Left ventricle myocardium superior (tissue), 1 donor: ENCODE data around the gene CRACR2B. TPM values are rescaled to one million over a fixed set of nuclear protein-coding genes. Genes with fewer than 3 reads are reported as not detected.

ENCODE experiments used
- ATAC-seq: fragments of 200-7000 bp; cut with Tn5 transposase; one replicate; pipeline ENCODE4 v1.9.1; 2020; ENCODE audit warnings: mild to moderate bottlenecking, moderate library complexity
- DNase-seq: peaks from one replicate; pipeline ENCODE4 v3.0.0-alpha.2; 2020
- intact Hi-C: fragments of 100-400 bp; cut with micrococcal nuclease; formaldehyde crosslinking; loops from one replicate; pipeline ENCODE4 v1.11.0; 2022
- total RNA-seq: library from RNA; stranded (reverse); fragmentation: NEBNext Ultra II Directional; extraction: Animal tissue kit (Norgen Biotek cat#: 25700); gene quantifications from one replicate; pipeline ENCODE4 v1.2.1, GENCODE V29; 2021
- donor health status: DM: no; HTN: yes; CAD: no; lungs with severe emphysema.

CRACR2B gene
- total RNA-seq, 1 donor from 2014 or later = 31.0 TPM

DNA sequence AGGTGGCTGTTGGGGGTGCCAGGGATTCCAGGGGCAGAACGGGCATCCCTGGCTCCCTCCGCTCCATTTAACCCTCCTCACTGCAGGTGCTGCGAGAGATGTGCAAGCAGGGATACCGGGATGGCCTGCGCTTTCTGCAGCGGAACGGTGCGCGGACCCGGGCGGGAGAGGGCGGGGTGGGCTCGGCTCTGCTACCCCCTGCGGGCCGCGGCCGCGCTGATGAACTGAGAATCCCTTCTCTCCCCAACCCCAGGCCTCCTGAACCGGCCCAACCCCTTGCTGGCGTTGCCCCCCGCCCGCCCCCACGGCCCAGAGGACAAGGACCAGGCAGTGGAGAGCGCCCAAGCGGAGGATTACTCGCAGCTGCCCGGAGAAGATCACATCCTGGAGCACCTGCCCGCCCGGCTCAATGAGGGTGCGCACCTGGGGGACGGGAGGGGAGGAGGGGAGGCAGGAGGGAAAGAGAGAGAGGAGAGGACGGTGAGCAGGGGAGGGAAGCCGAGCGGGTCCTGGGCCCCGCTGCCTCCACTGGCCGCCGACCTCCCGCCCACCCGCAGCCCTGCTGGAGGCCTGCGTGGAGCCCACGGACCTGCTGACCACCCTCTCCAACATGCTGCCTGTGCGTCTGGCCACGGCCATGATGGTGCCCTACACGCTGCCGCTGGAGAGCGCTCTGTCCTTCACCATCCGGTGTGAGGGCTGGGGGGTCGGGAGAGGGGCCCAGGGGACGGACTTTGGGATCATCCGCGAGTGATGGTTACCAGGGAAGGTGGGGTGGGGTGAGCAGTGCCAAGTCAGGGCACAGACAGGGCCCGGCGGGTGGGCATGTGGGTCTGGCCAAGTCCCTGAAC lies 4.1 kb upstream of the CRACR2B start:
- DNase-seq = no peak
- ATAC-seq = no peak
- intact Hi-C loops = no loop called here

GRCh38 chr11:824292-824880 lies 3.3 kb upstream of the CRACR2B start:
- intact Hi-C loops = no loop called here

DNA sequence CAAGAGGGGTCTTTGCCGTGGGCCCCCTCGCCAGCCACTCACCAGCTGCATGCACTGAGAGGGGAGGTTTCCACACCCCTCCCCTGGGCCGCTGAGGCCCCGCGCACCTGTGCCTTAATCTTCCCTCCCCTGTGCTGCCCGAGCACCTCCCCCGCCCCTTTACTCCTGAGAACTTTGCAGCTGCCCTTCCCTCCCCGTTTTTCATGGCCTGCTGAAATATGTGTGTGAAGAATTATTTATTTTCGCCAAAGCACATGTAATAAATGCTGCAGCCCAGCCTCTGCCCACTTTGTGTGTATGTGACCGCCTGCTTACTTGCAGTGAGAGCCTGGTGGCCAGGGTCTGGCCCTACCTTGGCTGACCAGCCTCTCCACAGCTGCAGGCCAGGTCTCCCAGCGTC lies 2.8 kb upstream of the CRACR2B start:
- no peak for ATAC-seq

More at GRCh38 chr11:824292-824880, 3.3 kb upstream of the CRACR2B start:
- no peak for DNase-seq
- ATAC-seq = no peak

DNA sequence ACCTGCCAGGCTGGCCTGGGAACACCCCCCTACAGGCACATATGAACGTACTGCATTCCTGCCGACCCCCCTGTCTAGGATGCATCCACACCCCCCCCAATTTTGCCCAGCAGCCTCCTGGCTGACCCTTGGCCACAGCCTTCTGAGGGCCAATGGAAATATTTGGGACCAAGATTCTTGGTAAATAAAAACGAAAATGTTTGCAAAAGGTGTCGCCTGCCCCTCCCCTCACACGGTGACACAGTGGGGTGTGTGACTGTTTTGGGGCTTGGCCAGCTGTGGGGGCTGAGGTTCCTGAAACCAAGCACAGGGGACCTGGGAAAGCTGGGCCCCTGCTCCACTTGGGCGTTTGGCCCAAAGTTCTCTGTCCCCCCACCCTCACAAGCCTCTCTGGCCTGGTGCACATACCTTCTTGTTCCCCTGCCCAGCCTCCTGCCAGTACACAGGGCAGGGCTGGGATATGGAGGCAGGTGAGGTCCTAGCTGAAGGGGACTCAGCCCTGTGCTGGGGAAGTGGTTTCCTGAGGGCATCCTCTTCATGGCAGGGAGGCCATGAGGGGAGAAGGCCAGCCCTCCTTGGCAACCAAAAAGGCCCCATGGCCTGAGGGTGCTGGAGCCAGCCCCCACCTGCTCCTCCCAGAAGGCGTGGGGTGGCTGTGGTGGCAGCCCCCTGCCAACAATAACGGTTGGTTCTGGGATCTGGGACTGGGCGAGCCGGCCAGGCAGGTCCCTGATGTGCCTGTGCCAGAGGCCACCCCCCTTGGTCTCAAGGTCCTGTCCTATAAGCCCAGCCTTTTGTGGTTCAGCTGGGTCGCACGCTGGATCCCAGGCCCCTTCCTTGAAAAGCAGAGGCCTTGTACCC lies 2.1 kb upstream of the CRACR2B start:
- no peak for ATAC-seq
- intact Hi-C loops = no loop called here
- no peak for DNase-seq

More for the DNA sequence above, 2.8 kb upstream of the CRACR2B start:
- intact Hi-C loops = no loop called here
- no peak for DNase-seq

DNA sequence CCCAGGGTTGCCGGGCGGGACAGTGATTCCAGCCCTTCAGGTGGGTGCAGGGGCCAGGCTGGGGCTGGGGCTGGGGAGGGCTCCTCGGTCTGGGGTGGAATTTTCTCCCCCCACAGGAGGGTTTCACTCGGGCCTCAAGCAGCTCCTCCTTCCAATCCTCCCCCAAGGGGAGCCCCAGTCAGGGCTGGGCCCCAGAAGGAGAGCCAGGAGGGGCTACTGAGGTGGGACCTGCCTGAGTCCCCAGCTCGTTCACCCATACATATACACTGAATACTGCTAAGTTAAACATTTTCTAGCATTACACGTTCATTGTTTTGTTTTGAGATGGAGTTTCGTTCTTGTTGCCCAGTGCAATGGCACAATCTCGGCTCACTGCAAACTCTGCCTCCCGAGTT lies 1.5 kb upstream of the CRACR2B start:
- intact Hi-C loops = no loop called here
- no peak for DNase-seq
- ATAC-seq = no peak

- ATAC-seq (no peak), DNase-seq (no peak)
- intact Hi-C loops = no loop called here
Measured at GRCh38 chr11:826836-827145, 928 bp upstream of the CRACR2B start.

DNA sequence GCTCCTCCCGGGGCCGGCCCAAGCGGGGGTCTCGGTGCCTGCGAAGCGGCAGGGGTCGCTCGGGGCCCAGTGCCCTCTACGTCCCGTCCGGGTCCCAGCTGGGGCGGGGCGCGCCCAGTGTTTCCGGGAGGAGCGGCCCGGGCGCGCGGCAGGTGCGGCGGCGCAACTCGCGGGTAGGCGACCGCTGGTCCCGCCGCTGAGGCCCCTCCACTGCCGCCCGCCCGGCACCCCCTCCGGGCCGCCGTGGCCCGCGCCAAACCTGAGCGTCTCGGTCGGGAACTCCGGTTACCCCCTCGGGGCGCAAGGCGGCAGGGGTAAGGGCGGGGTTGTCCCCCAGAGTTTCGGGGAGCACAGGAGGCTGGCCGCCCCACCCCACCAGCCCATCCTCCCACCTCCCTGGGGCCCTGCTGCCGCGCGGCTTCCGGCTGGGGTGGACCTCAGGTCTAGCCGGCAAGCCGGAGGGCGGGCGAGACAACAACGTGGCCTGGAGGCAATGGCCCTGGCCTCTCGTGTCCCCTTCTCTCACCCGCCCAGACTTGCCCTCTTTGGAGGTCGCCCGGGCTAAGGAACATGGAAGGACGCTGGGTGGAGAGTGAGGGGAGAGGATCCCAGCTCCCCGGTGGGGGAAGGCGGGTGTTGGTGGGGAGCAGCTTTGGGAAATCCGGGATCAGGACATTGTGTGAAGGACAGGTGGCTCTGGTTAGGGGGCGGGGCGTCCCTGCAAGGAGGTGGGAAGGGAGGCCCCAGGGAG lies 398 bp upstream of the CRACR2B start:
- intact Hi-C loops = no loop called here
- ATAC-seq = peak; percentile 1

DNA sequence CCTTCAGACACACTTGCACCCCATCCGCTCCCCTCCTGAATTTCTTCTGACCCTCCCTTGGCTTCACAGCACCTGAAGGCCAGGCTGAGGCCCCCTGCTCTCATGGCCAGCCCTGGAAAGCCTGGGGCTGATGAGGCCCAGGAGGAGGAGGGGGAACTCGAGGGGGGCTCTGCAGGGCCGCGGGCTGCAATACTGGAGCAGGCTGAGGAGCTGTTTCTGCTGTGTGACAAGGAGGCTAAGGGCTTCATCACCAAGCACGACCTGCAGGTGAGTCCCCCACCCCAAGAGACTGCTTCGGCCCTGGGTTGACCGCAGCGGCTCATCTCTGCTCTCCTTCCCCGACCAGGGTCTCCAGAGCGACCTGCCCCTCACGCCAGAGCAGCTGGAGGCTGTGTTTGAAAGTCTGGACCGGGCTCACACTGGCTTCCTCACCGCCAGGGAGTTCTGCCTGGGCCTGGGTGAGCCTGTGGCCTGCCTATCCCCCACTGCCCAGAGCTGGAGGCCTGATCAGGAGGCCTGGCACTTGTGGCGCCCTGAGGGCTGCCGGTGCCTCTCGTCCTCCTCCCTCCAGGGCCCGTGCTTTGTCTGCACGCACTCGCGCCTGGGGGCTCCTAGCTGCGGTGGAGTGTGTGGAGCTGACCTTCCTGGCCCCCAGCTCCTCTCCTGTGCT lies 922 bp downstream of the CRACR2B start:
- ATAC-seq = no peak
- peak; percentile 28 for DNase-seq
- intact Hi-C loops = no loop called here

More for the DNA sequence above, 398 bp upstream of the CRACR2B start:
- DNase-seq = peak; percentile 60

DNA sequence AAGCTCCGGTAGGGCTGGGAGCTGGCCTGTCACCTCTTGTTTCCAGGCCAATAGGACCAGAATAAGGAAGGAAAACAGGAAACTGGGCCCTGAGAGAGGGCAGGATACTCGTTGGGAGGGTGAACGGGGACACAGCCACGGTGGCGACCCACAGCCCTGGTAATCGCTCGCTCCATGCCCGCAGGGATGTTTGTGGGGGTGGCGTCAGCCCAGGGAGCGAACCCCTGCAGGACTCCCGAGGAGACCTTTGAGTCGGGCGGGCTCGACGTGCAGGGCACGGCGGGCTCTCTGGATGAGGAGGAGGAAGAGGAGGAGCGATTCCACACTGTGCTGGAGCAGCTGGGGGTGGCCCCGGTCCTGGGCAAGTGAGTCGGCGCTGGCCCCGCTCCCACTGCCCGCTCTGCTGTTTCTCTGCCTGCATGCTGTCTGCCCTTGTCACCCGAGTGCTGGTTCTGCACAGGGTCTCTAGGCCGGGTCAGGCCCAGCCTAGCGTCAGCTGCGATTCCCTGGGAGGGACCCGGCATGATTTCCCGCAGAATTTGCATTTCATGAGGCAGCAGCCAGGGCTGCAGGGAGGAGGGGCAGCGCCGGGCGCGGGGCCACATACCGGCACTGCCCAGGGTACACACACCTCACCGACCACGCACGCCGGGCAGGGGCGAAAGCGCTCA lies 1.6 kb downstream of the CRACR2B start:
- DNase-seq = peak; percentile 76
- intact Hi-C loops = no loop called here
- ATAC-seq = peak; percentile 6

DNA sequence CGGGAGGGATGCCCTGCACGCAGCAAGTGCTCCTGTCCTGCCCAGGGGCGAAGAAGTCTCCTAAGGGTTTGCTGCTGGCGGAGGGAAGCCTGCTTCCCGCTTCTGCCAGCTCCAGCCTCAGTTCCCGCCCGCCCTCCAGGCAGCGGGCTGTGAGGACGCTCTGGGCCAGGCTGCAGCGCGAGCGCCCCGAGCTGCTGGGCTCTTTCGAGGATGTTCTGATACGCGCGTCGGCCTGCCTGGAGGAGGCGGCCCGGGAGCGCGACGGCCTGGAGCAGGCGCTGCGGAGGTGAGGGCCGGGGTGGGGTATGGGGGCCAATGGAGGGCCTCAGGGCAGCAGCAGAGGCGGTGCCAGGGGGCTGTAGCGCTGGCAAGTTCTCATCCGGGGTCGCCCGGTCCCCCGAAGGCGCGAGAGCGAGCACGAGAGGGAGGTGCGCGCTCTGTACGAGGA lies 2.2 kb downstream of the CRACR2B start:
- ATAC-seq (no peak), DNase-seq (no peak)
- intact Hi-C loops = no loop called here

GRCh38 chr11:830295-831117 lies 2.8 kb downstream of the CRACR2B start:
- ATAC-seq (peak; percentile 59), DNase-seq (peak; percentile 91)
- intact Hi-C loops = no loop called here

DNA sequence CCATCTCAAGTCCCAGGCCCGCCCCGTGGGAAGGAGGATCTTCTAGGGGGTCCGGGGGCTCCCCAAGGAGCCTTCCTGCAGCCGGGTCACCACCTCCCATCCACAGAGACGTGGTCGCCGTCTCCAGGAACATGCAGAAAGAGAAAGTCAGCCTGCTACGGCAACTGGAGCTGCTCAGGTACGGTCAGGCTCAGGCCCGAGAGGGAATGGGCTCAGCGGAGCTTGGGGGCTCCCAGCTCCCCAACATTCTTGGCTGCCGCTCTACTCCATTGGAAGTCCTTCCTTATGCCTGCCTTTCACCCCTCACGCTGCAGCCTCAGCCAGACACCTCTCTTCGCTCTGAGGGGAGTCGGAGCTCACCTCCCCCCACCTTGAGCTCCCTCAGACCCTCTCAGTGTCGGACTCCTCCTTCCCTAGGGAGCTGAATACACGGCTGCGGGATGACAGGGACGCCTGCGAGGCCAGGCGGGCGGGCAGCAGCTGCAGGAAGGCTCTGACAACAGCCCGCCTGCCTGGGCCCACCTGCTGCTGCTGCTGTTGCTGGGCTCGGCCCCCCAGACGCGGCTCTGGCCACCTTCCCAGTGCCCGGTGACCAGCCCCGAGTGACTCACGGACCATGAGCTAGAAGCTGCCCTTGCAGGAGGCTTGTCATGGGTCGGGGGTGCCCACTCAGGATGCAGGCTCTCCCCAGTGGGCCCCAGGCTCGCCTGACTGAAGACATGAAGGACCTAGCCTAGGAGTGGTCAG lies 3.6 kb downstream of the CRACR2B start:
- no peak for ATAC-seq
- intact Hi-C loops = no loop called here
- no peak for DNase-seq

DNA sequence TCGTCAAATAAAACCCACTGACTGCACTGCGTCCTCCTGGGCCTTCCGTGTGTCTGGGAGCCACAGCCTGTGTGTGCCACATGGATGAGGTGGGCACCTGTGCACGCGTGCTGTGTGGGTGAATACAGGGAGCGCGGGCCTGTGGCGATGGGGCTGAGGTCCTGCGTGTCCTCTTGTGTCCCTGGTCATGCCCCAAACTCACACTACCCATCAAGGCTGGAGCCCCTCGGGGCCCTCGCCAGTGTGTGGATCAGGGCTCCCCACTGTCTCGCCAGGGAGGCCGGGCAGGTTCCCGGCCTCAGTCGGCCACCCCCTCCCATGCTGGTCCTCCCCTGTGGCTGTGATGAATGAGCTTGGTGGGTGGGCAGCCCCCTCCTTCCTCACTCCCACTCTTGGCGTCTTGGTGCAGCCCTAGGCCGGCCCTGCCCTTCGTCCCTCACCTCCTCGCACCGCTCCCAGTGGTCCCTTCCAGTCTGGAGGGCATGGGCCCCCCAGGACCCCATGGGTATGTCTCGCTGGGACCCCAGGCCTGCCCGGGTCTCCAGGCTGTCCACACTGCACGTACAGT lies 4.3 kb downstream of the CRACR2B start:
- intact Hi-C loops = no loop called here
- DNase-seq (no peak), ATAC-seq (no peak)

- ATAC-seq = peak; percentile 38
- peak; percentile 75 for DNase-seq
- intact Hi-C loops = no loop called here
Measured at GRCh38 chr11:832529-833113, 4.9 kb downstream of the CRACR2B start, which contains the start of gene CD151. TSS of gene CD151 (plus strand) at chr11:832952. CDS start at chr11:836070, 3,118 bp downstream.

- ATAC-seq (peak; percentile 21), DNase-seq (peak; percentile 81)
- intact Hi-C loops = no loop called here
Measured at GRCh38 chr11:833114-833791, 5.5 kb downstream of the CRACR2B start.
